ENCODE results near the gene GNB1.
"Not testable (repeated sequence)": the region's sequence is repeated elsewhere in the genome, so short reads cannot be mapped to it uniquely, and the experiment has no call there.

GNB1 gene

GRCh38 chr1:1755426-1755825 is 135.5 kb downstream of the GNB1 start:
- TF ChIP-seq CTCF (IDR thresholded peaks at IDR 0.05; ENCODE audit: low read depth, low read length): no peak

GRCh38 chr1:1754051-1754815 is 136.7 kb downstream of the GNB1 start:
- no peak overlapping the region for H3K4me3 ChIP-seq (ENCODE audit: low read depth, low read length)
- TF ChIP-seq CTCF (IDR thresholded peaks at IDR 0.05; ENCODE audit: low read depth, low read length): no peak

More at GRCh38 chr1:1755426-1755825, 135.5 kb downstream of the GNB1 start:
- no peak overlapping the region for H3K4me3 ChIP-seq (ENCODE audit: low read depth, low read length)

- no peak for TF ChIP-seq CTCF (IDR thresholded peaks at IDR 0.05; ENCODE audit: low read depth, low read length)
- no peak overlapping the region for H3K4me3 ChIP-seq (ENCODE audit: low read depth, low read length)
Measured at GRCh38 chr1:1753607-1754005, 137.3 kb downstream of the GNB1 start.

GRCh38 chr1:1752636-1753606 is 138.0 kb downstream of the GNB1 start:
- H3K4me3 ChIP-seq (ENCODE audit: low read depth, low read length): no peak overlapping the region
- TF ChIP-seq CTCF (IDR thresholded peaks at IDR 0.05; ENCODE audit: low read depth, low read length): no peak

GRCh38 chr1:1752190-1752589 is 138.7 kb downstream of the GNB1 start:
- no peak overlapping the region for H3K4me3 ChIP-seq (ENCODE audit: low read depth, low read length)
- no peak for TF ChIP-seq CTCF (IDR thresholded peaks at IDR 0.05; ENCODE audit: low read depth, low read length)

GRCh38 chr1:1749941-1750340 is 140.9 kb downstream of the GNB1 start:
- H3K4me3 ChIP-seq (ENCODE audit: low read depth, low read length): not testable (repeated sequence)

GRCh38 chr1:1748686-1749321 is 142.1 kb downstream of the GNB1 start:
- H3K4me3 ChIP-seq (ENCODE audit: low read depth, low read length): no peak overlapping the region
- TF ChIP-seq CTCF (IDR thresholded peaks at IDR 0.05; ENCODE audit: low read depth, low read length): no peak

- H3K4me3 ChIP-seq (ENCODE audit: low read depth, low read length): not testable (repeated sequence)
Measured at GRCh38 chr1:1746566-1746909, 144.3 kb downstream of the GNB1 start.

GRCh38 chr1:1745651-1746565 is 145.0 kb downstream of the GNB1 start:
- H3K4me3 ChIP-seq (ENCODE audit: low read depth, low read length): peak overlapping the region; percentile 34; the same call in 1 of the 2 replicates

- H3K4me3 ChIP-seq (ENCODE audit: low read depth, low read length): not testable (repeated sequence)
Measured at GRCh38 chr1:1742529-1742928, 148.4 kb downstream of the GNB1 start.

GRCh38 chr1:1741013-1741412 is 149.9 kb downstream of the GNB1 start:
- H3K4me3 ChIP-seq (ENCODE audit: low read depth, low read length): not testable (repeated sequence)

Measured in WI38 (cell line).